ENCODE results near the gene DPP10.
"Not testable (repeated sequence)": the region's sequence is repeated elsewhere in the genome, so short reads cannot be mapped to it uniquely, and the experiment has no call there.

The DPP10 gene

GRCh38 chr2:114442510-114442909 is at the start of gene DPP10:
DPP10 (plus strand) TSS chr2:114442641.
- no peak for FAIRE-seq

- no peak for FAIRE-seq
Observed at GRCh38 chr2:114400890-114401289, 41.6 kb upstream of the DPP10 start.

- FAIRE-seq: no peak
Observed at GRCh38 chr2:114405247-114406116, 37.0 kb upstream of the DPP10 start.

- no peak for FAIRE-seq
Observed at GRCh38 chr2:114406347-114406746, 36.1 kb upstream of the DPP10 start.

- not testable (repeated sequence) for FAIRE-seq
Observed at GRCh38 chr2:114407353-114407752, 35.1 kb upstream of the DPP10 start.

- no peak for FAIRE-seq
Observed at GRCh38 chr2:114421781-114422180, 20.7 kb upstream of the DPP10 start.

GRCh38 chr2:114424699-114425098 is 17.7 kb upstream of the DPP10 start:
- FAIRE-seq: no peak

- FAIRE-seq: no peak
Observed at GRCh38 chr2:114426756-114427155, 15.7 kb upstream of the DPP10 start.

- FAIRE-seq: no peak
Observed at GRCh38 chr2:114436329-114436728, 6.1 kb upstream of the DPP10 start.

- no peak for FAIRE-seq
Observed at GRCh38 chr2:114446571-114446970, 4.1 kb downstream of the DPP10 start.

GRCh38 chr2:114450639-114451038 is 8.2 kb downstream of the DPP10 start:
- no peak for FAIRE-seq

GRCh38 chr2:114456566-114456965 is 14.1 kb downstream of the DPP10 start:
- FAIRE-seq: no peak

- no peak for FAIRE-seq
Observed at GRCh38 chr2:114457956-114458355, 15.5 kb downstream of the DPP10 start.

GRCh38 chr2:114461116-114461515 is 18.7 kb downstream of the DPP10 start:
- FAIRE-seq: no peak

GRCh38 chr2:114464961-114465706 is 22.7 kb downstream of the DPP10 start:
- FAIRE-seq: no peak

GRCh38 chr2:114468343-114468742 is 25.9 kb downstream of the DPP10 start:
- FAIRE-seq: no peak

GRCh38 chr2:114472246-114472645 is 29.8 kb downstream of the DPP10 start:
- FAIRE-seq: no peak

- FAIRE-seq: no peak
Observed at GRCh38 chr2:114472726-114473125, 30.3 kb downstream of the DPP10 start.

GRCh38 chr2:114488841-114489530 is 46.5 kb downstream of the DPP10 start:
- no peak for FAIRE-seq

GRCh38 chr2:114495046-114495445 is 52.6 kb downstream of the DPP10 start:
- no peak for FAIRE-seq

GRCh38 chr2:114496959-114497358 is 54.5 kb downstream of the DPP10 start:
- no peak for FAIRE-seq

GRCh38 chr2:114499101-114499500 is 56.7 kb downstream of the DPP10 start:
- no peak for FAIRE-seq

- FAIRE-seq: no peak
Observed at GRCh38 chr2:114507744-114508143, 65.3 kb downstream of the DPP10 start.

- no peak for FAIRE-seq
Observed at GRCh38 chr2:114515882-114516281, 73.4 kb downstream of the DPP10 start.

All from G401.6 (cell line).